Activated CD8-positive, alpha-beta T cell treated with anti-CD3 and anti-CD28 coated beads for 36 hours (primary cell): ENCODE measurements around the gene POP4. TPM values are rescaled to one million over a fixed set of nuclear protein-coding genes. Genes with fewer than 3 reads are reported as not detected.

Experiments used
- ATAC-seq: fragments of 200-7000 bp; cut with Tn5 transposase; one replicate; pipeline ENCODE4 v1.10.0; 2021; ENCODE audit warnings: mild to moderate bottlenecking, moderate library complexity
- CTCF ChIA-PET: fragments of 350-600 bp; sonication (Branson Sonifier 250); formaldehyde crosslinking; loops from one replicate; lab custom pipeline; 2021; ENCODE audit warnings: antibody characterized with exemption; lab: Charles Lee
- POLR2A ChIA-PET: fragments of 350-600 bp; sonication (Branson Sonifier 250); formaldehyde crosslinking; loops from one replicate; lab custom pipeline; 2021; ENCODE audit warnings: antibody characterized with exemption; lab: Charles Lee
- DNase-seq: peaks from one replicate; pipeline ENCODE4 v3.0.0-alpha.2; 2020
- H3K27ac Mint-ChIP-seq: one replicate; pipeline ENCODE4 v1.8.0; 2021; ENCODE audit warnings: mild to moderate bottlenecking, mixed read lengths
- H3K27me3 Mint-ChIP-seq: one replicate; pipeline ENCODE4 v1.8.0; 2021; ENCODE audit warnings: mixed read lengths
- H3K36me3 Mint-ChIP-seq: one replicate; pipeline ENCODE4 v1.8.0; 2021; ENCODE audit warnings: low read depth, mixed read lengths
- H3K4me1 Mint-ChIP-seq: one replicate; pipeline ENCODE4 v1.8.0; 2021; ENCODE audit warnings: low read depth, mixed read lengths
- H3K4me3 Mint-ChIP-seq: one replicate; pipeline ENCODE4 v1.8.0; 2021; ENCODE audit warnings: mild to moderate bottlenecking, moderate library complexity, mixed read lengths
- H3K9me3 Mint-ChIP-seq: one replicate; pipeline ENCODE4 v1.8.0; 2021; ENCODE audit warnings: mixed read lengths
- intact Hi-C: fragments of 100-400 bp; cut with micrococcal nuclease; formaldehyde crosslinking; loops from one replicate; pipeline ENCODE4 v1.10.0; 2022
- total RNA-seq, 2 experiments: library from RNA; stranded (reverse); gene quantifications; one replicate each; pipeline ENCODE4 v1.2.3, GENCODE V29; 2021
- TF ChIP-seq, protein P1 (sequence below): fragments of 200-600 bp; IDR thresholded peaks from one replicate; pipeline ENCODE4 v1.8.0; 2022; ENCODE audit warnings: antibody characterized with exemption, mild to moderate bottlenecking

Gene POP4
- total RNA-seq, 2 experiments from 2014 or later = 84.7 to 89.5 TPM

DNA sequence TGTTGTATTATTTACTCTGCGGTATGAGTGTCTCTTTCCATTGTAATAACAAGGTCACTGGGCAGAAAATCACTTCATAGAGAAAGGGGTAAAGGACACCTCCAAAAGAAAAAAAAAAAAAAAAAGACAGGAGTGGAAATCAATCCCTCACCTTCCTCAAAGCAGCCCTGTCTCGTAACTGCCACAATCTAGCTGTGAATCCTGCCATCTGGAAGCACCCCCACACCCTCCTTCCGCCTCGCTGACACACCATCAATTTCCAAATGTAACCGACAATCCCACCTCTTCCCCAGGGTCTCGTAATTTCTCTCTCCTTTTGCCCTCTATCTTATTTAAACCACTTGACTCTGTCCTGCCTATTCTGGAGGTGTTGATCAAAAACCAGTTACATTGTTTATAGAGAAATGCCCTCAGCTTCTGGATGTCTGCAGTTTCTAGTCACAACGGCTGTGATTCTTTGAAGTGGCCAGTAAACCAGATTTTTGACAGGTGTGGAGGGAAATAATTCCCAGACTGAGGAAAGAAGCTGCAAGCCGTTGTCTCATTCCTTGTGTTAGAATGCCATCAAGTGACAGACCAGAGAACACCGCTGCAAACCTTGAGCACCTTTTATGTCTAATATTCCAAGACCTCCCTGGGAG lies 9.1 kb upstream of the POP4 start:
- ATAC-seq = no peak
- Mint-ChIP-seq H3K9me3 (no peaks in the 10 kb centered on the region), H3K27ac (no peak overlapping the region), H3K4me1 (no peaks in the 10 kb centered on the region), H3K4me3 (no peak overlapping the region), H3K27me3 (peaks cover 14% of the 10 kb centered on the region), H3K36me3 (no peaks in the 10 kb centered on the region)
- POLR2A ChIA-PET = interaction anchor here (1.4 to 1.9 kb wide), 2 partner anchors 9 kb away, joined by 6 to 8 read pairs; partner anchors contain the start of gene POP4
- DNase-seq = no peak
- TF ChIP-seq, protein P1, sequence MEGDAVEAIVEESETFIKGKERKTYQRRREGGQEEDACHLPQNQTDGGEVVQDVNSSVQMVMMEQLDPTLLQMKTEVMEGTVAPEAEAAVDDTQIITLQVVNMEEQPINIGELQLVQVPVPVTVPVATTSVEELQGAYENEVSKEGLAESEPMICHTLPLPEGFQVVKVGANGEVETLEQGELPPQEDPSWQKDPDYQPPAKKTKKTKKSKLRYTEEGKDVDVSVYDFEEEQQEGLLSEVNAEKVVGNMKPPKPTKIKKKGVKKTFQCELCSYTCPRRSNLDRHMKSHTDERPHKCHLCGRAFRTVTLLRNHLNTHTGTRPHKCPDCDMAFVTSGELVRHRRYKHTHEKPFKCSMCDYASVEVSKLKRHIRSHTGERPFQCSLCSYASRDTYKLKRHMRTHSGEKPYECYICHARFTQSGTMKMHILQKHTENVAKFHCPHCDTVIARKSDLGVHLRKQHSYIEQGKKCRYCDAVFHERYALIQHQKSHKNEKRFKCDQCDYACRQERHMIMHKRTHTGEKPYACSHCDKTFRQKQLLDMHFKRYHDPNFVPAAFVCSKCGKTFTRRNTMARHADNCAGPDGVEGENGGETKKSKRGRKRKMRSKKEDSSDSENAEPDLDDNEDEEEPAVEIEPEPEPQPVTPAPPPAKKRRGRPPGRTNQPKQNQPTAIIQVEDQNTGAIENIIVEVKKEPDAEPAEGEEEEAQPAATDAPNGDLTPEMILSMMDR = peak; percentile 48
- intact Hi-C loops = no loop called here
- CTCF ChIA-PET = interaction anchor here (2.0 kb wide), 1 partner anchor 14 kb away, joined by 11 read pairs; no protein-coding TSS in a partner anchor

DNA sequence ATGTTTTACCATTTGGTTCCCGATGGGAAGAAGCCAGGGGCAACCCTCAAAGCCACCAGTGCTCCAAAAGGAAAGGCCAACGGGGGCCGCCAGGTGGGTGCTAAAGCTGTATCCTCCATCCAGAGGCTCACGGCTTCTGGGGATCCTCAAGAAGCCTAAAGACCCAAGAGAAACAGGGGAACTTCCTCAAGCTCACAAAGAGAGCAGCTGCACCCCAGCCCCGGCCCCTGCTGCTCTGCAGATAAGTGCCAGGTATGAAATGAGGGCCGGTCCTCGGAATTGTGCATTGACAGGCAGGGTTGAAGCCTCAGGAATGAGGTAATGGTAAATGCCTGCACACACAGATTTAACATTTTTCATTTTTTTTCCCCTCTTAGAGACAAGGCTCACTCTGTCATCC lies 8.0 kb upstream of the POP4 start:
- ATAC-seq = no peak

DNA sequence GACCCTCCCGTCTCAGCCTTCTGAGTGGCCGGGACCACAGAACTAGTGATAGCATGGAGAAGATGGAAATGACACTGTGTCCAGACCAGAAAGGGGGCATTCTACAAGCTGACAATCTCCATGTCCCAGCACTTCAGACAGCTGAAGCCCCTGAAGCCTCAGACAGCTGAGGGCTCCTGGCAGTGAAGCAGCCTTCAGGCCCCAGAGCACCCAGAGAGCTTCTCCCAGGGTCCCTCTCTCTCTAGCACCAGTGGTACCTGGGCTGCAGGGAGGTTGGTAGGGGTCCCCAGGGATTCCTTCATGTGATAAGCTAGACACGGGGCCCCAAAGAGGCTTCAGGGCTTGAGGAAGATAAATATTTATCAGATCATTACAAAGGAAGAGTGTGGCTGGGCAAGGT lies 7.6 kb upstream of the POP4 start:
- ATAC-seq (no peak), DNase-seq (no peak)
- TF ChIP-seq, protein P1 = no peak
- no peaks in the 10 kb centered on the region for H3K36me3 Mint-ChIP-seq
- intact Hi-C loops = no loop called here
- POLR2A ChIA-PET = interaction anchor here (1.4 kb wide), 1 partner anchor 11 kb away, joined by 6 read pairs; no protein-coding TSS in a partner anchor
- no peaks in the 10 kb centered on the region for H3K9me3 Mint-ChIP-seq
- H3K4me3 Mint-ChIP-seq = no peak overlapping the region
- no peaks in the 10 kb centered on the region for H3K4me1 Mint-ChIP-seq
- H3K27ac Mint-ChIP-seq = no peak overlapping the region
- peaks cover 6% of the 10 kb centered on the region for H3K27me3 Mint-ChIP-seq
- CTCF ChIA-PET = interaction anchor here (1.2 kb wide), 1 partner anchor 11 kb away, joined by 4 read pairs; no protein-coding TSS in a partner anchor

More for the DNA sequence above, 8.0 kb upstream of the POP4 start:
- POLR2A ChIA-PET = interaction anchor here (1.4 kb wide), 1 partner anchor 10 kb away, joined by 6 read pairs; no protein-coding TSS in a partner anchor
- TF ChIP-seq, protein P1 = no peak
- H3K36me3 Mint-ChIP-seq = no peaks in the 10 kb centered on the region
- H3K9me3 Mint-ChIP-seq = no peaks in the 10 kb centered on the region
- intact Hi-C loops = no loop called here
- H3K4me3 Mint-ChIP-seq = no peak overlapping the region
- H3K4me1 Mint-ChIP-seq = no peaks in the 10 kb centered on the region
- H3K27ac Mint-ChIP-seq = no peak overlapping the region
- CTCF ChIA-PET = interaction anchor here (1.2 kb wide), 1 partner anchor 12 kb away, joined by 4 read pairs; no protein-coding TSS in a partner anchor
- no peak for DNase-seq
- H3K27me3 Mint-ChIP-seq = peaks cover 6% of the 10 kb centered on the region

DNA sequence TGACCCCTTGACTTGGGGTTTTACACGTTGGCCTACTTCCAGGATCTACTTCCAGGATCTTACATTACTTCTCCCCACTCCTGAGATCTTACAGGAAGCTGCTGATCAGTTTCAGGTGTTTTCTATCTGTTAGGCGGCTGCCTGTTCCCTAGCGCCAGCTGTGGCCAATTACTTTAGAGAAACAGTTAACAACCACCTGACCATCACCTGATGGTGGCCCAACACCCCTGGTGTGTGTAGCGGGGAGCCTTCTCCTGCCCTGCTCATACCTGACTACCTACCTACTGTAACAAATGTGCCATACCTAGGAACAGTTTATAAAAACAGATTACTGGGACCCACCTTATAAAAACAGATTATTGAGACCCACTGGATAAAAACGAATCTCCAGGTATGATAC lies 2.8 kb upstream of the POP4 start:
- no peak overlapping the region for H3K4me3 Mint-ChIP-seq
- H3K27me3 Mint-ChIP-seq = no peaks in the 10 kb centered on the region
- CTCF ChIA-PET = no interaction called here
- DNase-seq (no peak), ATAC-seq (no peak)
- peaks cover 13% of the 10 kb centered on the region for H3K4me1 Mint-ChIP-seq
- H3K27ac Mint-ChIP-seq = no peak overlapping the region
- TF ChIP-seq, protein P1 = no peak
- POLR2A ChIA-PET = no interaction called here
- intact Hi-C loops = no loop called here
- peaks cover 3% of the 10 kb centered on the region for H3K36me3 Mint-ChIP-seq
- no peaks in the 10 kb centered on the region for H3K9me3 Mint-ChIP-seq

DNA sequence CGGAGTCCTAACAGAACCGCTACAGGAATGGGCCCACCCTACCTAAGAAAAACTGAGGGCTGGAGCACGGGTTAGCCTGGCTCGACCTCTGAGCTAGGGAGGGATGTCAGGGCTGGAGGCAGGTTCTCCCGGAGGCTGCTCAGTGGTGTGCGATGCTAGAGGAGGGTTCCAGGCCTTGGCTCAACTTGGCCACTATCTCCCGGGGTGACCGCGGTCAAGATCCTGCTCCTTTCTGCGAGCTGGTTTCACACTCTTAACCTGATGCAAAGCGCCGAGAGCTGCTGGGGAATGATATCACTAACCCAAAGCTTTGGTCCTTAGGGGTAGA lies 301 bp downstream of the POP4 start:
- H3K27me3 Mint-ChIP-seq = no peaks in the 10 kb centered on the region
- H3K27ac Mint-ChIP-seq = peak overlapping the region; percentile 100
- POLR2A ChIA-PET = interaction anchor here (0.8 to 3.7 kb wide), 20 partner anchors 8 to 119 kb away, joined by 3 to 36 read pairs (median 8); partner anchors contain the start of genes C19orf12 and PLEKHF1
- CTCF ChIA-PET = interaction anchor here (1.0 to 8.9 kb wide), 11 partner anchors 8 to 153 kb away, joined by 3 to 217 read pairs (median 6); partner anchors contain the start of genes C19orf12 and PLEKHF1
- no peaks in the 10 kb centered on the region for H3K9me3 Mint-ChIP-seq
- intact Hi-C loops = no loop called here
- H3K4me3 Mint-ChIP-seq = peak overlapping the region; percentile 96
- TF ChIP-seq, protein P1 = no peak
- DNase-seq (no peak), ATAC-seq (peak; percentile 28)
- H3K36me3 Mint-ChIP-seq = peaks cover 17% of the 10 kb centered on the region
- H3K4me1 Mint-ChIP-seq = peaks cover 28% of the 10 kb centered on the region
